Liver (tissue), 9 donors: ENCODE data around the gene KSR1. TPM values are rescaled to one million over a fixed set of nuclear protein-coding genes. Genes with fewer than 3 reads are reported as not detected.
"Not testable (repeated sequence)": the region's sequence is repeated elsewhere in the genome, so short reads cannot be mapped to it uniquely, and the experiment has no call there.

Source experiments
- DNase-seq: peaks from one replicate; pipeline ENCODE4 v3.0.0-alpha.2; 2017; ENCODE audit warnings: low spot score
- H3K27ac ChIP-seq, 2 donors: one replicate each; pipeline ENCODE4 v1.7.0; 2013; ENCODE audit warnings: inconsistent platforms in 2 of 2, low read length in 2 of 2, control low read depth in 1 of 2, low read depth in 1 of 2, mild to moderate bottlenecking in 1 of 2
- H3K27me3 ChIP-seq, 4 donors: one replicate each; pipeline versions ENCODE4 v1.6.1 to v1.7.0; 2013; ENCODE audit warnings: low read length in 3 of 4, inconsistent platforms in 1 of 4, mild to moderate bottlenecking in 1 of 4, moderate library complexity in 1 of 4; ENCODE audit not compliant: control insufficient read depth in 4 of 4, insufficient read depth in 4 of 4
- H3K36me3 ChIP-seq, 4 donors: one replicate each; pipeline versions ENCODE4 v1.6.1 to v1.7.0; 2013; ENCODE audit warnings: low read length in 3 of 4, mild to moderate bottlenecking in 3 of 4, low read depth in 1 of 4, moderate library complexity in 1 of 4; ENCODE audit not compliant: control insufficient read depth in 4 of 4, insufficient read depth in 3 of 4
- H3K4me1 ChIP-seq, 4 donors: one replicate each; pipeline versions ENCODE4 v1.6.1 to v1.7.0; 2013; ENCODE audit warnings: low read length in 3 of 4, mild to moderate bottlenecking in 3 of 4, moderate library complexity in 1 of 4; ENCODE audit not compliant: control insufficient read depth in 4 of 4, insufficient read depth in 4 of 4
- H3K4me3 ChIP-seq, 3 donors: one replicate each; pipeline versions ENCODE4 v1.6.1 to v1.7.0; 2013; ENCODE audit warnings: low read length in 3 of 3, control low read depth in 1 of 3, low read depth in 1 of 3, mild to moderate bottlenecking in 1 of 3
- H3K9ac ChIP-seq, 2 donors: one replicate each; pipeline ENCODE4 v1.7.0; 2013; ENCODE audit warnings: low read length in 2 of 2, mild to moderate bottlenecking in 2 of 2, moderate library complexity in 2 of 2, control low read depth in 1 of 2, low read depth in 1 of 2
- H3K9me3 ChIP-seq, 4 donors: one replicate each; pipeline versions ENCODE4 v1.6.1 to v1.7.0; 2013; ENCODE audit warnings: low read length in 3 of 4; ENCODE audit not compliant: control insufficient read depth in 4 of 4
- ATF3 ChIP-seq: IDR thresholded peaks from 2 replicates; pipeline ENCODE4 v1.6.1; 2016; ENCODE audit warnings: antibody characterized with exemption
- EGR1 ChIP-seq, 2 donors: IDR thresholded peaks; 2 replicates each; pipeline ENCODE4 v1.6.1; 2016 to 2018; ENCODE audit warnings: antibody characterized with exemption in 2 of 2, low read depth in 2 of 2
- FOXA2 ChIP-seq: IDR thresholded peaks from 2 replicates; pipeline ENCODE4 v1.6.1; 2016; ENCODE audit warnings: antibody characterized with exemption
- GABPA ChIP-seq, 2 donors: IDR thresholded peaks in 1 of 2; conservative IDR thresholded peaks in 1 of 2; 2 replicates each; pipeline ENCODE4 v1.6.1; 2016; ENCODE audit warnings: antibody characterized with exemption in 2 of 2, mild to moderate bottlenecking in 1 of 2, moderate library complexity in 1 of 2
- HNF4G ChIP-seq: IDR thresholded peaks from 2 replicates; pipeline ENCODE4 v1.6.1; 2016; ENCODE audit warnings: antibody characterized with exemption
- JUND ChIP-seq, 2 donors: IDR thresholded peaks; 2 replicates each; pipeline ENCODE4 v1.6.1; 2016; ENCODE audit warnings: antibody characterized with exemption in 2 of 2
- SP1 ChIP-seq: IDR thresholded peaks from 2 replicates; pipeline ENCODE4 v1.6.1; 2018; ENCODE audit warnings: antibody characterized with exemption, mild to moderate bottlenecking
- YY1 ChIP-seq: IDR thresholded peaks from 2 replicates; pipeline ENCODE4 v1.6.1; 2016; ENCODE audit warnings: antibody characterized with exemption, mild to moderate bottlenecking
- ZBTB33 ChIP-seq: IDR thresholded peaks from 2 replicates; pipeline ENCODE4 v1.6.1; 2016; ENCODE audit warnings: antibody characterized with exemption
- WGBS: extraction: QIAGEN DNeasy Blood & Tissue Kit; methylation state at CpG from one replicate; pipeline ENCODE4 v1.1.7; 2013; 5-methylcytosine and 5-hydroxymethylcytosine counted together
- polyA plus RNA-seq, 2 donors: library from polyadenylated mRNA; stranded (reverse) in 1 of 2; unstranded in 1 of 2; fragments of 200-250 nt in 1 of 2; fragments of >200 nt in 1 of 2; fragmentation: Nextera tagmentation in 1 of 2; extraction: Ambion mirVana in 1 of 2; gene quantifications; one replicate each; pipeline versions ENCODE4 v1.2.1 to v1.2.3, GENCODE V29; 2013 to 2015
- total RNA-seq, 2 donors: library from RNA; depleted of rRNA; stranded (reverse); fragments of >200 nt; gene quantifications; one replicate each; pipeline ENCODE4 v1.2.3, GENCODE V29; 2014
- donor health status: healthy.
- donor health status: healthy.
- donor health status: healthy.
- donor health status: healthy.
- donor health status: healthy.

KSR1 gene
- total and polyA plus RNA-seq, 4 donors: 1.2 to 9.0 (median 4.1) TPM

GRCh38 chr17:27408891-27409290 is 47.4 kb upstream of the KSR1 start:
- WGBS: 71% methylated on average over 4 of the region's 4 CpGs
- no peak overlapping the region for H3K4me3 ChIP-seq
- no peaks in the 10 kb centered on the region for H3K9me3 ChIP-seq
- H3K36me3 ChIP-seq: no peaks in the 10 kb centered on the region
- no peak for DNase-seq
- TF ChIP-seq ZBTB33 (no peak), SP1 (no peak), FOXA2 (no peak), YY1 (no peak), EGR1 (IDR thresholded peaks at IDR 0.05; ENCODE audit: low read depth in 2 of 2) (no peak), HNF4G (no peak), JUND (IDR thresholded peaks at IDR 0.05) (no peak)
- no peaks in the 10 kb centered on the region for H3K4me1 ChIP-seq
- H3K9ac ChIP-seq: no peak overlapping the region
- H3K27me3 ChIP-seq: peaks cover 0 to 2% (median 0%) of the 10 kb centered on the region in 4 donors
- no peak overlapping the region for H3K27ac ChIP-seq

- H3K36me3 ChIP-seq, H3K9ac ChIP-seq, H3K4me1 ChIP-seq, H3K27ac ChIP-seq, H3K4me3 ChIP-seq, H3K9me3 ChIP-seq, DNase-seq, H3K27me3 ChIP-seq: not testable (repeated sequence)
- WGBS: 72% methylated on average over 9 of the region's 9 CpGs
Observed at GRCh38 chr17:27412158-27412557, 44.1 kb upstream of the KSR1 start.

GRCh38 chr17:27413315-27413714 is 42.9 kb upstream of the KSR1 start:
- H3K4me3 ChIP-seq: no peak overlapping the region
- 39% methylated on average over 2 of the region's 2 CpGs for WGBS
- TF ChIP-seq EGR1 (IDR thresholded peaks at IDR 0.05; ENCODE audit: low read depth in 2 of 2) (no peak), GABPA (IDR thresholded peaks at IDR 0.05 in 1 of 2, conservative IDR thresholded peaks at IDR 0.05 in 1 of 2) (no peak), ATF3 (no peak), SP1 (no peak)

GRCh38 chr17:27413792-27414191 is 42.5 kb upstream of the KSR1 start:
- Histone ChIP-seq H3K9me3 (no peaks in the 10 kb centered on the region), H3K9ac (no peak overlapping the region), H3K4me3 (no peak overlapping the region), H3K4me1 (no peaks in the 10 kb centered on the region), H3K36me3 (no peaks in the 10 kb centered on the region), H3K27me3 (no peaks in the 10 kb centered on the region), H3K27ac (no peak overlapping the region)
- TF ChIP-seq ZBTB33 (no peak), FOXA2 (no peak)
- no peak for DNase-seq
- WGBS: 83% methylated on average over 3 of the region's 3 CpGs

More at GRCh38 chr17:27413315-27413714, 42.9 kb upstream of the KSR1 start:
- Histone ChIP-seq H3K27me3 (peaks cover 0 to 2% (median 0%) of the 10 kb centered on the region in 4 donors), H3K4me1 (no peaks in the 10 kb centered on the region), H3K9me3 (no peaks in the 10 kb centered on the region), H3K27ac (no peak overlapping the region), H3K36me3 (no peaks in the 10 kb centered on the region), H3K9ac (no peak overlapping the region)
- no peak for DNase-seq
